Measurements from ENCODE around the gene DENND4A.

The DENND4A gene

GRCh38 chr15:65666257-65666656, 125.8 kb downstream of the DENND4A start:
- DNase-seq (ENCODE audit: low read depth), result no peak

- no peak for DNase-seq (ENCODE audit: low read depth)
Measured at GRCh38 chr15:65663521-65663920, 128.6 kb downstream of the DENND4A start.

GRCh38 chr15:65660927-65661326, 131.2 kb downstream of the DENND4A start:
- DNase-seq (ENCODE audit: low read depth), result no peak

GRCh38 chr15:65659502-65660052, 132.5 kb downstream of the DENND4A start:
- DNase-seq (ENCODE audit: low read depth), result no peak

GRCh38 chr15:65655457-65655856, 136.6 kb downstream of the DENND4A start:
- no peak for DNase-seq (ENCODE audit: low read depth)

- no peak for DNase-seq (ENCODE audit: low read depth)
Measured at GRCh38 chr15:65655026-65655425, 137.1 kb downstream of the DENND4A start.

GRCh38 chr15:65653801-65654521, 138.1 kb downstream of the DENND4A start:
- no peak for DNase-seq (ENCODE audit: low read depth)

- DNase-seq (ENCODE audit: low read depth), result no peak
Measured at GRCh38 chr15:65653341-65653740, 138.8 kb downstream of the DENND4A start.

- DNase-seq (ENCODE audit: low read depth), result no peak
Measured at GRCh38 chr15:65651831-65652749, 140.0 kb downstream of the DENND4A start.

- no peak for DNase-seq (ENCODE audit: low read depth)
Measured at GRCh38 chr15:65651042-65651322, 141.1 kb downstream of the DENND4A start.

GRCh38 chr15:65650312-65651041, 141.6 kb downstream of the DENND4A start:
- DNase-seq (ENCODE audit: low read depth), result no peak

GRCh38 chr15:65646486-65646885, 145.6 kb downstream of the DENND4A start:
- DNase-seq (ENCODE audit: low read depth), result no peak

- DNase-seq (ENCODE audit: low read depth), result no peak
Measured at GRCh38 chr15:65645392-65645791, 146.7 kb downstream of the DENND4A start.

- DNase-seq (ENCODE audit: low read depth), result no peak
Measured at GRCh38 chr15:65644282-65644681, 147.8 kb downstream of the DENND4A start.

- DNase-seq (ENCODE audit: low read depth), result no peak
Measured at GRCh38 chr15:65642594-65642993, 149.5 kb downstream of the DENND4A start.

GRCh38 chr15:65641768-65642475, 150.2 kb downstream of the DENND4A start:
- no peak for DNase-seq (ENCODE audit: low read depth)

GRCh38 chr15:65639509-65639908, 152.6 kb downstream of the DENND4A start:
- DNase-seq (ENCODE audit: low read depth), result no peak

- no peak for DNase-seq (ENCODE audit: low read depth)
Measured at GRCh38 chr15:65638681-65639089, 153.4 kb downstream of the DENND4A start.

- no peak for DNase-seq (ENCODE audit: low read depth)
Measured at GRCh38 chr15:65638109-65638508, 154.0 kb downstream of the DENND4A start.

GRCh38 chr15:65634356-65634755, 157.7 kb downstream of the DENND4A start:
- no peak for DNase-seq (ENCODE audit: low read depth)

GRCh38 chr15:65633752-65634151, 158.3 kb downstream of the DENND4A start:
- no peak for DNase-seq (ENCODE audit: low read depth)

Measured in stimulated activated CD8-positive, alpha-beta memory T cell treated with anti-CD3 and anti-CD28 coated beads, Interleukin-7, amount 100 ng/mL, for 24 hours (primary cell).